KBM-7 (cell line): ENCODE results near the gene VMAC.
A peak's percentile ranks its signal among the peaks of the same experiment; 100 is the strongest.
"Not testable (repeated sequence)": the region's sequence is repeated elsewhere in the genome, so short reads cannot be mapped to it uniquely, and the experiment has no call there.

Experiments
- DNase-seq: peaks from one replicate; pipeline ENCODE4 v3.0.0-alpha.2; 2015
- in situ Hi-C: fragments of 300-500 bp; cut with MboI; formaldehyde crosslinking; loops from 2 replicates; pipeline ENCODE4 v1.14.3; 2020; ENCODE audit warnings: low sequenced_read_pairs, low pct_unique_long_range_greater_than_20kb, mixed read lengths

The VMAC gene, protein sequence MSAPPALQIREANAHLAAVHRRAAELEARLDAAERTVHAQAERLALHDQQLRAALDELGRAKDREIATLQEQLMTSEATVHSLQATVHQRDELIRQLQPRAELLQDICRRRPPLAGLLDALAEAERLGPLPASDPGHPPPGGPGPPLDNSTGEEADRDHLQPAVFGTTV

GRCh38 chr19:5904352-5905113 is at the start of gene VMAC:
Gene VMAC, plus strand, starts transcription at chr19:5904872. Its CDS starts 19 bp downstream, at chr19:5904891.
- in situ Hi-C loops, result no loop called here
- peak; percentile 100 for DNase-seq

DNA sequence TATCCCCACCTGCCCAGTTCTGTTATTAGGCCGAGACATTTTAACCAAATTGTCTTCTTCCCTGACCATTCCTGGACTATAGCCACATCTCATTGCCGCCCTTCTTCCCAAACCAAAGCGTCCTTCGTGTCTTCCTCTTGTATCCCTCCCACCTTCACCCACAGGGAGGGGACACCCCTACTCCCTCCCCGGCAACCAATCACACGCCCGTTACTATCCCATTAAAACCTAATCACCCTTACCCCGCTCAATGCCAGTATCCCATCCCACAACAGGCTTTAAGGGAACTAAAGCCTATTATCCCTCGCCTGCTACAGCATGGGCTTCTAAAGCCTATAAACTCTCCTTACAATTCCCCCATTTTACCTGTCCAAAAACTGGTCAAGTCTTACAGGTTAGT is 49.5 kb upstream of the VMAC start:
- DNase-seq, in situ Hi-C loops: not testable (repeated sequence)

- in situ Hi-C loops, result no loop called here
- no peak for DNase-seq
These were observed 47.2 kb upstream of the VMAC start for GRCh38 chr19:5857203-5858081.

GRCh38 chr19:5863030-5863665 is 41.5 kb upstream of the VMAC start:
- no peak for DNase-seq
- in situ Hi-C loops, result no loop called here

DNA sequence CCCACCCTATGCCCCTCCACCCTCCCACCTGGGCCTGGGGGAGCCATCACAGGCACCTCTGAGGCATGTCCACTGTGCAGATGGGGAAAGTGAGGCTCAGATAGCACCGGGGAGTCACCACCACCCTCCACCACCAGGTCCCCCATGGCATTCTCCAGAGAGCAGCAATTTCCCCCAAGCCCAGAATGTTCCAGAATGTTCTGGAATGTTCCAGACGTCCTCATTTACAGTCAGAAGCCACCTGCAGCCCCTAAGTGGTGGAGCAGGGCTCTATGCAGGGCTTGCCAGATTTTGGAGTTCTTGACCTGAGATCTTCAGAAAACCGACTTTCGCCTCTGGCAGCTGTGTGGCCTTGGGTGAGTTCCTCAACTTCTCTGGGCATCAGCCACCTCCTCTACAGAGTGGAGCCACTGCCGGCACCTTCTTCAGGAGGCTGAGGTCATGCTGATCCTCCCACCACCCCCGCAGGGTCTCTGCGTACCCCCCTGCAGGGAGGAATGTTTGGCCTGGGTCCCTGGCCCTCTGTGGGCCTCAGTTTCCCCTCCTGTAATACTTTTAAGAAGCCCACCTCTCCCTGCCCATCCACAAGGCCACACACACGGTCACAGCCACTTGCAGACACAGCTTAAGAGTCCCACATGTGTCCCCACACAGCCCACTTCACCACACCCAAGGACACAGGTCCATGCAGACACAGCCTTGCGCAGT is 40.5 kb upstream of the VMAC start:
- in situ Hi-C loops, result no loop called here
- DNase-seq, result no peak

DNA sequence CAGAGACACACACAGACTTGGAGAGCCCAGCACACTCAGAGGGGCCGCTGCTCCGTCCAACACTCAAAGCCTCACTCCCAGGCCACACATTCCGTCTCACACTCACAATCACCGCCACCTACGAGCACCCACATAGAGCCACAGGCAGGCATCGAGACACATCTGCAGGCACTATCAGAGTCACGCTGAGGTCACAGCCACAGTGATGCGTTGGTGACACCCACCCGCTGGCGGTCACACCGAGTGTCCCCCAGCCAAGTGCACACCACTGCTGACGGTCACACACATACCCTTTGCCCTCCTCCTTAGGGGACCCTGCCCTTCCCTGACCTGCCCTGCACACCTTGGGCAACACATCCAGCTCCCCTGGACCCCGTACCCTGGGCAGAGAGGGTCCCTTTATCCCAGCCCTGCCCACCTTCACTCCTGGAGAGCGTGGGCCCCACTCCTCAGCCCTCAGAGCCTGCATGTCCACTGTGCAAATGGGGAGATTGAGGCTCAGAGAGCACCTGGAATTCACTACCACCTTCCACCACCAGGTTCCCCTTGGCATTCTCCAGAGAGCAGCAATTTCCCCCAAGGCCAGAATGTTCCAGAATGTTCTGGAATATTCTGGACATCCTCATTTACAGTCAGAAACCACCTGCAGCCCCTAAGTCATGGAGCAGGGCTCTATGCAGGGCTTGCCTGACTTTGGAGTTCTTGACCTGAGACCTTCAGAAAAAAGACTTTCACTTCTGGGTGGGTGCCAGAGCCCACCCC is 39.8 kb upstream of the VMAC start:
- no peak for DNase-seq
- in situ Hi-C loops, result no loop called here

DNA sequence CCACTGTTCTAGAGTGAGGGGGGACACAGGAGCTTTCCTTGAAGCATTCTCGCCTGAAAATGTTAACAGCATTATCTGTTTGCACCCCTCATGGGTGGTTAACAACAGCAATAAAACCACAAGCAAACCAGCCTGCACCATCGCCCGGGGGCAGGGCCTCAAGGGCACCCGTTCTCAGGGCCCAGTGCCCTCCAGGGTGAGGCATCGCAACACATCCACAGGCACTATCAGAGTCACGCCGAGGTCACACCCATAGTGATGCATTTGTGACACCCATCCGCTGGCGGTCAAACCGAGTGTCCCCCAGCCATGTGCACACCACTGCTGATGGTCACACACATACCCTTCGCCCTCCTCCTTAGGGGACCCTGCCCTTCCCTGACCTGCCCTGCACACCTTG is 38.9 kb upstream of the VMAC start:
- no peak for DNase-seq
- in situ Hi-C loops, result no loop called here

DNA sequence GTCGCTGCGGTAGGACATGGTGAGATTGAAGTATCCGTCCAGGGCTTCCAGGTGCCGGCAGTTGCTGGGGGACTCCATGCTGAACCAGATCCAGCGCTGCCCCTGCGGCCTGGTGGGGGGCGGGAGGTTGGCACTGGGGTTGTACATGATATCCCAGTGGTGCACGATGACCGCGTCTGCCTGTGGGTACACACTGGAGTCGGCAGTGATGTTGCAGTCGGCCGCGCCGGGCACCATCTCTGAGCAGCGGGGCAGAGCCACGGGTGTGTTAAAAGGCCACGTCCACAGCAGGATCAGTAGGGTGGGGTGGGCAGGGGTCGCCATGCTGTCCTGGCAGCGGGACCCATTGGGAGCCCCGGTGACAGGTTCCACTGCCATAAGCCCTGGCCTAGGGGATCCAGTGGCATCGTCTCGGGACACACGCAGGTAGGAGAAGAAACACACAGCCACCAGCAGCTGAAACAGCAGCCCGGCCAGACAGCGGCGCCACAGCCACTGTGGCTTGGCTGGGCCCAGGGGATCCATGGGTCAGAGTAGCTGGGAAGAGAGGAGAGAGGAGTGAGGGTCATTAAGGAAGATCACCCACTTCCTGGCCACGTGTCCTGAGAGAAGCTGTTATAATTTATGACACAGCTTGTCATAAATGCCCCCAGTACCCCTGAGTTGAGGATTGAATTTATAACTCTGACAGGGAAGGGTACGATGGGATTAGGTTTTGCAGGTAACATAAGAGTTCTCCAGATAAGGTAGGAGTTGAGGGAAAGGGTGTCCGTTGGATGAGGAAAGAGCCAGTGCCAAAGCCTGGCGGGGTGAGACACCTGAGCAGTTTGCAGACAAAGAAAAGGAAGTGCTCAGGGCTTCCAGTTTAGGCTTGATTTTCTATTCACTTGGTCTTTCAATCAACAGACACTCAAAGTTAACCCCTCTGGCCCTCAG is 37.2 kb upstream of the VMAC start:
- in situ Hi-C loops, result no loop called here
- DNase-seq, result no peak

- in situ Hi-C loops, result no loop called here
- DNase-seq, result no peak
These were observed 33.7 kb upstream of the VMAC start for GRCh38 chr19:5870986-5871394.

DNA sequence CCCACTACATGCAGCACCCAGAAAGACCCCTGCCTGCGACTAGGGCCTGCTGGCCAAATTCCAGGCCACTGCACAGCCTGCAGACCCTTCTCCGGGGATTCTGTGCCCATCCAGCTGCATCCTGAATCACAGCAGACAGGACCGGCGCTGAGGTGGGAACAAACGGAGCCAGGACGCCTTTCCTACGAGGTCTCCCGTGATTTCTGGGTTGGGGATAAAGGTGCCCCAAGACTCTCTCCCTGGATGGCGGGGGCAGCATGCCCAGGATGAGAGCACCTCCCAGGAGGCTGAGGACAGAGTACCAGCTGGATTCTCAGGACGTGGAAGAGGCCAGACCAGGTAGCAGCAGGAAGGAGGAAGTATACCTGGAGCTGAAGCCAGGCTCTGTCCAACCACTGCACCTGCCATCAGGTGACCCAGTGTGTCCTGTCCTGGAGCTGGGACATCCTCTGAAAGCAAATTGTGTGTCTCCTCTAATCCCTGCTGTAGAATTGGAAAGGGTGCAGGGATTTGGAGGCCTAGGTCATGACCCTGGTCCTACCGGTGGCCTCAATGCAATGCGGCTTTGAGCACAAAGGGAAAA is 31.0 kb upstream of the VMAC start:
- in situ Hi-C loops, result no loop called here

DNA sequence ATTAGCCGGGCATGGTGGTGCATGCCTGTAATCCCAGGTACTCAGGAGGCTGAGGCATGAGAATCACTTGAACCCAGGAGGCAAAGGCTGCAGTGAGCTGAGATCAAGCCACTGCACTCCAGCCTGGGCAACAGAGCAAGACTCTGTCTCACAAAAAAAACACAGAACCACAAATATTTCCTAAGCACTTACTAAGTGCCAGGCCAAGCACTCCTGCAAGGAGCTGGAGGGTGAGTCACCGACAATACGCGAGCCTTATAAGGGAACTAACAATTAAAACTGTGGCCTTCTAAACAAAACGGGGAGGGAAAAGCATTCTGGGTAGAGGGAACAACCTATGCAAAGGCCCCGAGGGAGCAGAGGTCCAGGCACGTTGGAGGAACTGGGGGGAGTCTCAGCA is 30.2 kb upstream of the VMAC start:
- DNase-seq, in situ Hi-C loops: not testable (repeated sequence)

More for the DNA sequence above, 31.0 kb upstream of the VMAC start:
- DNase-seq, result no peak

DNA sequence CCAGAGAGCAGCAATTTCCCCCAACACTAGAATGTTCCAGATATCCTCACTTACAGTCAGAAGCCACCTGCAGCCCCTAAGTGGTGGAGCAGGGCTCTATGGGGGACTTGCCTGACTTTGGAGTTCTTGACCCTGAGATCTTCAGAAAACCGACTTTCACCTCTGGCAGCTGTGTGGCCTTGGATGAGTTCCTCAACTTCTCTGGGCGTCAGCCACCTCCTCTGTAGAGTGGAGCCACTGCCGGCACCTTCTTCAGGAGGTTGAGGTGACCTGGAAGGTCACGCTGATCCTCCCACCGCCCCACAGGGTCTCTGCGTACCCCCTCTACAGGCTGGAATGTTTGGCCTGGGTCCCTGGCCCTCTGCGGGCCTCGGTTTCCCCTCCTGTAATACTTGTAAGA is 27.2 kb upstream of the VMAC start:
- no peak for DNase-seq
- in situ Hi-C loops, result no loop called here

GRCh38 chr19:5877882-5878281 is 26.8 kb upstream of the VMAC start:
- in situ Hi-C loops, result no loop called here
- DNase-seq, result no peak

- in situ Hi-C loops, result no loop called here
- DNase-seq, result no peak
These were observed 24.5 kb upstream of the VMAC start for GRCh38 chr19:5880196-5880595.

GRCh38 chr19:5880604-5881078 is 24.0 kb upstream of the VMAC start:
- DNase-seq, result no peak
- in situ Hi-C loops, result no loop called here

DNA sequence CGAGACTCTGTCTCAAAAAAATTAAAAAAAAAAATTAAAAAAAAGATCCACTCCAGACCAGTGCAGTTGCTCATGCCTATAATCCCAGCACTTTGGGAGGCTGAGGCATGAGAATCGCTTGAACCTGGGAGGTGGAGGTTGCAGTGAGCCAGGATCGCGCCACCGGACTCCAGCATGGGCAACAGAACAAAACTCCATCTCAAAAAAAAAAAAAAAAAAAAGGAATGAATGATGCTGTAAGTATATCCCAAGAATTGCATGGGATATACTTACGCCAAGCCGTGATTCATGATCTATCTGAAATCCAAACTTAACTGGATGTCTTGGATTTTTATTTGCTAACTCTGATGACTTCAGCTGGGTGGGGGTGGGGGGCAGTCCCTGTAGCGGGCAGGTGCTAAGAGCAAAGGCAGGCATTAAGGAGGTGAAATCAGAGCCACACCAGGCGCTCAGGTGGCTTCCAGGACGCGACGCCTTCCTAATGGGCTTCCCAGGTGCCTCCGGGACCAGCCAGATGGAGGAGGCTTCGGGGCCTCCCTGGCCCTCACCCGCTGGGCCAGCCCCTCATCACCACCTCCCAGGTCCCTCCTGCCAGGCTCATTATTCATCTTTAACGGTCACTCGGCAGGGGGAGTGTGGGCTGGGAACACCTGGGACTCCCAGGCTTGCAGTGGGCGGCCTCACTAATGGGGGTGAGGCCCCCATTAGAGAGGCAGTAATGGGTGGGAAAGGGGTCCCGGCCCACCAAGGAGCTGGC is 23.0 kb upstream of the VMAC start:
- in situ Hi-C loops, result no loop called here
- no peak for DNase-seq
